IPS DF 6.9 (cell line): ENCODE measurements around the gene LRRC39.
"Not testable (repeated sequence)": the region's sequence is repeated elsewhere in the genome, so short reads cannot be mapped to it uniquely, and the experiment has no call there.

ENCODE experiments used
- DNase-seq: peaks from one replicate; pipeline ENCODE4 v3.0.0-alpha.2; 2013; ENCODE audit warnings: low read depth, low spot score
- H3K27ac ChIP-seq: one replicate; pipeline ENCODE4 v1.5.1; 2013; ENCODE audit warnings: low read length, control low read depth
- H3K27me3 ChIP-seq: 2 replicates; pipeline ENCODE4 v1.6.1; 2013; ENCODE audit warnings: mild to moderate bottlenecking, low read length; ENCODE audit not compliant: control insufficient read depth, insufficient read depth
- H3K36me3 ChIP-seq: 2 replicates; pipeline ENCODE4 v1.6.1; 2013; ENCODE audit warnings: low read length; ENCODE audit not compliant: control insufficient read depth, insufficient read depth
- H3K4me1 ChIP-seq: 2 replicates; pipeline ENCODE4 v1.6.1; 2013; ENCODE audit warnings: low read length; ENCODE audit not compliant: control insufficient read depth, insufficient read depth
- H3K4me3 ChIP-seq: 2 replicates; pipeline ENCODE4 v1.5.1; 2013; ENCODE audit warnings: mild to moderate bottlenecking, low read length
- H3K9me3 ChIP-seq: 2 replicates; pipeline ENCODE4 v1.6.1; 2013; ENCODE audit warnings: low read length, inconsistent platforms; ENCODE audit not compliant: control insufficient read depth, insufficient read depth
- WGBS: extraction: QIAGEN DNeasy Blood & Tissue Kit; methylation state at CpG from one replicate; pipeline ENCODE4 v1.1.7; 2013; ENCODE audit warnings: mixed read lengths, missing lambda C conversion rate; ENCODE audit not compliant: insufficient read length, insufficient coverage; 5-methylcytosine and 5-hydroxymethylcytosine counted together

LRRC39 gene

DNA sequence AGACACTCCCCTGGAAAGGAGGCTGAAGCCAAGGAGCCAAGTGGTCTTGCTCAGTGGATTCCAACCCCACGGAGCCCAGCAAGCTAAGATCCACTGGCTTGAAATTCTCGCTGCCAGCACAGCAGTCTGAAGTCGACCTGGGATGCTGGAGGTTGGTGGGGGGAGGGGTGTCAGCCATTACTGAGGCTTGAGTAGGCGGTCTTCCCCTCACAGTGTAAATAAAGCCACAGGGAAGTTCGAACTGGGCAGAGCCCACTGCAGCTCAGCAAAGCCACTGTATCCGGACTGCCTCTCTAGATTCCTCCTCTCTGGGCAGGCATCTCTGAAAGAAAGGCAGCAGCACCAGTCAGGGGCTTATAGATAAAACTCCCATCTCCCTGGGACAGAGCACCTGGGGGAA, 22.0 kb upstream of the LRRC39 start:
- H3K36me3 ChIP-seq, H3K4me1 ChIP-seq, H3K9me3 ChIP-seq, H3K4me3 ChIP-seq, H3K27ac ChIP-seq, DNase-seq, H3K27me3 ChIP-seq: not testable (repeated sequence)
- no CpG with 5 or more reads among the region's 6 CpGs for WGBS

DNA sequence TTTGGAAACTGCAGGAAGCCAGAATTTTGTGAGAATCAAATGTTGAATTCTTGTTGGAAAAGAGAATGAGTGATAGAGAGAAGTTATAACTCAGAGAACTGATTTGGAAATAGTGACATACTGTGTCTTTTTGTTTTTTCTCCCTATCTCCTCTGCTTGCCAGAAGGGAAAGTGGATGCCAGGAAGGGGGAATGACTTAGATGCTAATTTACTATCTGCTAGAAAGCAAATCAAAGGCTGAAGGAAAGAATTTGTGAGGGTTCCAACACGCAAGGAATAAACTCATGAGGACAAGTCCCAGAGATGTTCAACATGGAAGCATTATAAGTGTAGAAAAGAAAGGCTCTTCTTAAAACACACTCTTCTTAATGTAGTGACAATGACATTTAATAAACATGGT, 20.5 kb upstream of the LRRC39 start:
- DNase-seq, result no peak
- Histone ChIP-seq H3K4me3 (no peak overlapping the region), H3K27ac (no peak overlapping the region), H3K4me1 (no peaks in the 10 kb centered on the region), H3K36me3 (no peaks in the 10 kb centered on the region; the same call in 1 of the 2 replicates), H3K27me3 (no peaks in the 10 kb centered on the region), H3K9me3 (no peaks in the 10 kb centered on the region)
- WGBS, result no CpG with 5 or more reads among the region's 1 CpG

DNA sequence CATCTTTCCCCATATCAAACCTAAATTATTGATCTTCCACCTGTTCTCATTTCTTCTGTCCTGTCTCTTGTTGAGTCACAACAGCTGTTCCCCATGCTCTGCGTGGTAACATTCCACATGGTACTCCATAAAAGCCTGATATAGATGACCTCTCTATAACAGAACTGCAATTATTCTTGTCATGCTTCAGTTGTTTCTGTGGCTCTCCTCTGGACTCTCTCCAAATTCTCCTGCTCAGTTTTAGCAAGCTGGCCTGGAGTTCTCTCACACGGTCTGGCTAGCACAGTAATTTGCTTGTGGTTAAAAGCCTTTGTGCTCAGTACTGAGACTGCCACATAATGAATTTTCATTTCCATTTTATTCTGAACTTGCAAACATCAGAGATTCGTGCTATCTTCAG, 10.6 kb upstream of the LRRC39 start:
- Histone ChIP-seq H3K4me3 (no peak overlapping the region), H3K9me3 (no peaks in the 10 kb centered on the region), H3K27ac (no peak overlapping the region), H3K27me3 (no peaks in the 10 kb centered on the region), H3K36me3 (no peaks in the 10 kb centered on the region), H3K4me1 (no peaks in the 10 kb centered on the region)
- WGBS, result no CpG with 5 or more reads among the region's 3 CpGs
- no peak for DNase-seq

DNA sequence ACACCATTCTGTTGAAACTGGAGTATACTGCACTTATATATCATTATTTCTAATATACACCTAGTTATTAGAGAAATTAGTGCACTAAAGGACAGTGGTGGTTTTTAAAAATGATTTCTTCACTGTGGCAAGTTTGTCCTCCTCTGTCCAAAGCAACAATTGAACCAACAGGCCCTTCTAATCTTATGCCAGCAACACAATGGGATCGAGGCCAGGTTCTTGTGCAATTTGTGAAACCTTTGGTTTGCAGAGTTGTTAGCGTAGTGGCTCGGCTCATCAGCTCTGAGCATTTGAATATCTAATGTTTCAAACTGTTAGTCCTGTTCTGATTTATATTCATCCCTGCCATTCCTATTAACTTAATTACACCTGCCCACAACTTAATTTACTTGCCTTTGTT, 9.9 kb upstream of the LRRC39 start:
- no peaks in the 10 kb centered on the region for H3K4me1 ChIP-seq
- H3K9me3 ChIP-seq, result no peaks in the 10 kb centered on the region
- no peaks in the 10 kb centered on the region for H3K27me3 ChIP-seq
- no peak overlapping the region for H3K27ac ChIP-seq
- no CpG with 5 or more reads among the region's 3 CpGs for WGBS
- no peak overlapping the region for H3K4me3 ChIP-seq
- DNase-seq, result no peak
- H3K36me3 ChIP-seq, result no peaks in the 10 kb centered on the region

DNA sequence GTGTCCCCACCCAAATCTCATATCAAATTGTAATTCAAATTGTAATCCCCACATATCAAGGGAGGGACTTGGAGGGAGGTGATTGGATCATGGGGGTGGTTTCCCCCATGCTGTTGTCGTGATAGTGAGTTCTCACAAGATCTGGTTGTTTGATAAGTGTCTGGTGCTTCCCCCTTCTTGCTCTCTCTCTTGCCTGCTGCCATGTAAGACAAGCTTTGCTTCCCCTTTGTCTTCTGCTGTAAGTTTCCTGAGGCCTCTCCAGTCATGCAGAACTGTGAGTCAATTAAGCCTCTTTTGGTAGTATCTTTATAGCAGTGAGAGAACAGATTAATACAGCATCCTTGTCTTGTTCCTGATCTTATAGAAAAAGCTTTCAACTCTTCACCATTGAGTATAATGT, 6.5 kb upstream of the LRRC39 start:
- DNase-seq, result no peak
- Histone ChIP-seq H3K4me3 (no peak overlapping the region), H3K4me1 (no peaks in the 10 kb centered on the region), H3K9me3 (no peaks in the 10 kb centered on the region), H3K27me3 (no peaks in the 10 kb centered on the region), H3K36me3 (no peaks in the 10 kb centered on the region), H3K27ac (no peak overlapping the region)
- no CpG with 5 or more reads among the region's 1 CpG for WGBS

DNA sequence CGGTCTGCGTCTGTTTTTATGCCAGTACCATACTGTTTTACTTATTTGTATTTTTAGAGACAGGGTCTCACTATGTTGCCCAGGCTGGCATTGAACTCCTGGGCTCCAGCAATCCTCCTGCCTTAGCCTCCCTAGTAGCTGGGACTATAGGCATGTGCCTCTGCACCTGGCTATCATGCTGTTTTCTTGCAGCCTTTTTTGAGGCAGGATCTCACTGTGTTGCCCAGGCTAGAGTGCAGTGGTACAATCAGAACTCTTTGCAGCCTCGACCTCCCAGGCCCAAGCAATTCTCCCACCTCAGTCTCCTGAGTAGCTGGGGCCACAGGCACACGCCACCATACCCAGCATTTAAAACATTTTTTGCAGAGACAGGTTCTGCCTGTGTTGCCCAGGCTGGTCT, 5.3 kb upstream of the LRRC39 start:
- Histone ChIP-seq H3K4me1 (no peaks in the 10 kb centered on the region), H3K27me3 (no peaks in the 10 kb centered on the region), H3K27ac (no peak overlapping the region), H3K36me3 (no peaks in the 10 kb centered on the region), H3K4me3 (no peak overlapping the region), H3K9me3 (no peaks in the 10 kb centered on the region)
- no CpG with 5 or more reads among the region's 4 CpGs for WGBS
- DNase-seq, result no peak

DNA sequence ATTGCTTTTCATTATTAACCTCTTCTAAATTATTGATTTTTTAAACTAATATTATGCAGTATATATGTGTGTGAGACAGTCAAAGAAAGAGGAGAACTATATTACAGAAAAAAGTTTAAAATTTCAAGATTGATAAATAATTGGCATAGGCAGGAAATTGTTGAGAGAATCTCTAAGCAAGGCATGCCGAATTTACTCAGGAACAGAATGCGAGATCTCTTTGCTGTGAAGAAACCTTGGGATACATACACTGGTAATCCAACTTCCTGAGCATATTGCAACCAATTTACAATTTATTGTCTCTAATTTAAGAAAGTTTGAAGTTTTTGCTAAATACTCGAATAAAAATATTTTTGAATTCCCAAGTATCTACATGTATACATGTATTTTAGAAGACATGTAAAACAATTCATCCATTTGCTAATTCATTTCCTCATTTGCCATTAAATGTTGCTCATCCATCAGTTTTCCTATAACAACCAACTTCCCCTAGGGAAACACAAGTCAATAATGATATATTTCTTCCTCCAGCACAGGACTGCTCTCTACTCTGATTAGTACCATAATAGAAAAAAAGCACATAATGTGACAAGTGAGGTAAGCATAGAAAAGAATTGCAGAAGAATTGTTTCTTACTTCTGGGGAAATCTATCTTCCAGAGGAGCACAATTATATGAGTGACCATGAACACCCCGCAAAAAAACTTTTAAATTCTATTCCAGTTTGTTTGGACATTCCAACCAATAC, 588 bp downstream of the LRRC39 start:
- no peaks in the 10 kb centered on the region for H3K4me1 ChIP-seq
- H3K4me3 ChIP-seq, result no peak overlapping the region
- H3K27me3 ChIP-seq, result no peaks in the 10 kb centered on the region
- no peaks in the 10 kb centered on the region for H3K9me3 ChIP-seq
- H3K27ac ChIP-seq, result no peak overlapping the region
- no peak for DNase-seq
- no peaks in the 10 kb centered on the region for H3K36me3 ChIP-seq
- no CpG with 5 or more reads among the region's 4 CpGs for WGBS

DNA sequence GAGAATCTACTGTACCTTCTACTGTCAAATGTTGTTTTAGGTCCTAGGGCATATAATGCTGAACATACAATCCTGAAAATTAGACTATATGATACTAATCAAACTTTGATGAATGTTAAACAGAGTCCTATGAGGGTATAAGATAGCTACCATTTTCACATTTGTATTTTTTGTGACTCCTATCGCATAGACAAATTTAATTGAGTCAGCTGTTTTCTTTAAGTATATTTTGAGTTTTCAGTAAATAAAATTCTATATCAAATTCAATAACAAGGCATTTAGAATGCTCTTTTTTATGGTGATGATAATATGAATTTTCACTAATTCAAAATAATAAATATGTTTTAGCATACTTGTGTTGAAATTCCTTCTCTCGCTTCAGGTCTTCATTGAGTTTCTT, 10.0 kb downstream of the LRRC39 start:
- Histone ChIP-seq H3K9me3 (no peaks in the 10 kb centered on the region), H3K36me3 (no peaks in the 10 kb centered on the region), H3K27ac (no peak overlapping the region), H3K4me1 (no peaks in the 10 kb centered on the region), H3K27me3 (no peaks in the 10 kb centered on the region), H3K4me3 (no peak overlapping the region)
- no peak for DNase-seq
- no CpG with 5 or more reads among the region's 2 CpGs for whole genome bisulfite sequencing

DNA sequence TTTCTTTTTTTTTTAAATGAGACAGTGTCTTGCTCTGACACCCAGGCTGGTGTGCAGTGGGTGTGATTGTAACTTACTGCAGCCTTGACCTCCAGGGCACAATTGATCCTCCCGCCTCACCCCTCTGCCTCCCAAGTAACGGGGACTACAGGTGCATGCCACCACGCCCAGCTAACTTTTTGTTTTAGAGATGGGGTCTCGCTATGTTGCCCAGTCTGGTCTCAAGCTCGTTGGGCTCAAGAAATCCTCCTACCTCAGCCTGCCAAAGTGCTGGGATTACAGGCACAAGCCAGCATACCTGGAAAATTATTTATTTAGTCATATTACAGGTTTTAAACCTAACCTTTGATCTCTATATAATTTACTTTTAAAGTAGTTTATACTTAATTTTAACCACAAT, 13.4 kb downstream of the LRRC39 start:
- Histone ChIP-seq H3K27me3 (no peaks in the 10 kb centered on the region), H3K9me3 (no peaks in the 10 kb centered on the region), H3K36me3 (no peaks in the 10 kb centered on the region), H3K4me1 (no peaks in the 10 kb centered on the region), H3K27ac (no peak overlapping the region), H3K4me3 (no peak overlapping the region)
- WGBS, result no CpG with 5 or more reads among the region's 5 CpGs
- no peak for DNase-seq

DNA sequence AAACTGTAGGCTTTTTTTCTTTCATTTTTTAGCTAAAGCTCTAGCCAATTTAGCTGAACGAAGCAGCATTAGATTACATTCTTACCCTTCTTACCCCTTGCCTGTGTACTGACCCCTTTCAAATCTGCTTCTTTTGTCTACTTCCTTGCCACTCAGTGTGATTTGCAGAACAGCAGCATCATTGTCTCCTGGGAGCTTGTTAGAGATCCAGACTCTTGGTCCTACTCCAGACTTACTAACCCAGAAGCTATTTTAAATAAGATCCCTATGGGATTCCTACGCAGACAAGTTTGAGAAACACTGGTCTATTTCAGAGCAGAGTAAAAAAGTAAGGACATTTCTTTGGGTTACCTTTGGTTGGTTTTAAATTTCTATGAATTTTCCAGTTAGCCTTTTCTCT, 13.8 kb downstream of the LRRC39 start:
- no peak overlapping the region for H3K27ac ChIP-seq
- H3K27me3 ChIP-seq, result no peaks in the 10 kb centered on the region
- H3K36me3 ChIP-seq, result no peaks in the 10 kb centered on the region
- no peaks in the 10 kb centered on the region for H3K4me1 ChIP-seq
- H3K4me3 ChIP-seq, result no peak overlapping the region
- DNase-seq, result no peak
- no CpG with 5 or more reads among the region's 2 CpGs for WGBS
- no peaks in the 10 kb centered on the region for H3K9me3 ChIP-seq

DNA sequence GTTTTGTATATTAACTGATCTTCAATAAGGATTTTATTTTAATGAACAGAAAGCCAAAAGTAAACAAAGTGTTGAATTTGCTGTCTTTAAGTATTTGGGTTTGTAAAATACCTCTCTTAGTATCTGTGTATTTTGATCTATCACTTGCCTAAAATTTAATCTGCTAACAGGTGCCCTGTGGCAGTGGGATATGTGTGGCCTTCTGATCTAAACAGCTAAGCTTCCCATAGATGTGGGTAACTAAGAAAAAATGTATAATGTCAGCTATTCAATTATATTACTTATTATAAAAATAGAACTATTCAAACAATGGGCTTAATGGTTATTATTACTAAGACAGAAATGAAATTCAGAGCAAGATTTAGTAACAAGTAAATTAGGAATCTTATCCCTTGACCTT, 15.2 kb downstream of the LRRC39 start:
- no peak for DNase-seq
- Histone ChIP-seq H3K36me3 (no peaks in the 10 kb centered on the region), H3K4me3 (no peak overlapping the region), H3K9me3 (no peaks in the 10 kb centered on the region), H3K27me3 (no peaks in the 10 kb centered on the region), H3K4me1 (no peaks in the 10 kb centered on the region), H3K27ac (no peak overlapping the region)
